T-cell (primary cell): Measurements from ENCODE around the gene RAB36. TPM values are rescaled to one million over a fixed set of nuclear protein-coding genes. Genes with fewer than 3 reads are reported as not detected.

Experiments used
- ATAC-seq, 4 experiments: fragments of 200-7000 bp in 3 of 4; fragments of 150-1000 bp in 1 of 4; cut with Tn5 transposase; replicated peaks in 1 of 4; 1 replicate in 3 of 4; 2 replicates in 1 of 4; pipeline ENCODE4 v1.10.0; 2021; ENCODE audit warnings: moderate library complexity in 3 of 4, mild to moderate bottlenecking in 2 of 4, moderate number of reproducible peaks in 1 of 4
- CTCF ChIA-PET, 2 donors: fragments of 300-600 bp; sonication (Branson Sonifier 250); formaldehyde crosslinking; loops; one replicate each; lab custom pipeline; 2022; ENCODE audit warnings: antibody characterized with exemption in 2 of 2; lab: Charles Lee
- POLR2A ChIA-PET, 2 donors: fragments of 300-600 bp; sonication (Branson Sonifier 250); formaldehyde crosslinking; loops; one replicate each; lab custom pipeline; 2022; ENCODE audit warnings: antibody characterized with exemption in 2 of 2; lab: Charles Lee
- DNase-seq, 35 experiments: peaks; one replicate each; pipeline versions ENCODE4 v3.0.0 to v3.0.0-alpha.2; 2013 to 2023
- H3K27ac ChIP-seq: one replicate; pipeline ENCODE4 v1.5.1; 2013; ENCODE audit warnings: low read length
- H3K27me3 ChIP-seq, 2 experiments: replicated peaks in 1 of 2; 1 replicate in 1 of 2; 2 replicates in 1 of 2; pipeline versions ENCODE4 v1.6.1 to v1.7.0; 2013; ENCODE audit warnings: low read length in 1 of 2, mixed read lengths in 1 of 2; ENCODE audit not compliant: control insufficient read depth in 2 of 2, insufficient read depth in 2 of 2; ENCODE audit errors: extremely low read depth in 1 of 2
- H3K36me3 ChIP-seq, 2 donors: 1 replicate in 1 of 2; 2 replicates in 1 of 2; pipeline versions ENCODE4 v1.6.1 to v1.7.0; 2013; ENCODE audit warnings: low read length in 1 of 2; ENCODE audit not compliant: control insufficient read depth in 2 of 2, insufficient read depth in 1 of 2; ENCODE audit errors: extremely low read depth in 1 of 2
- H3K4me1 ChIP-seq, 2 experiments: 1 replicate in 1 of 2; 2 replicates in 1 of 2; pipeline versions ENCODE4 v1.6.1 to v1.7.0; 2013; ENCODE audit warnings: low read length in 2 of 2, mixed read lengths in 1 of 2; ENCODE audit not compliant: insufficient read depth in 2 of 2, control insufficient read depth in 1 of 2; ENCODE audit errors: extremely low read depth in 1 of 2
- H3K4me3 ChIP-seq, 2 donors: 1 replicate in 1 of 2; 2 replicates in 1 of 2; pipeline versions ENCODE4 v1.5.1 to v1.7.0; 2013; ENCODE audit warnings: mild to moderate bottlenecking in 2 of 2, low read length in 1 of 2, moderate library complexity in 1 of 2; ENCODE audit not compliant: control insufficient read depth in 1 of 2; ENCODE audit errors: extremely low read depth in 1 of 2
- H3K9me3 ChIP-seq: 2 replicates; pipeline ENCODE4 v1.7.0; 2013
- H3K27ac Mint-ChIP-seq, 2 donors: one replicate each; pipeline ENCODE4 v1.8.0; 2020 to 2021; ENCODE audit warnings: mild to moderate bottlenecking in 2 of 2, mixed read lengths in 2 of 2
- H3K27me3 Mint-ChIP-seq, 2 donors: one replicate each; pipeline ENCODE4 v1.8.0; 2021 to 2022; ENCODE audit warnings: mixed read lengths in 2 of 2
- H3K36me3 Mint-ChIP-seq: one replicate; pipeline ENCODE4 v1.8.0; 2021; ENCODE audit warnings: mixed read lengths
- H3K4me1 Mint-ChIP-seq, 3 donors: one replicate each; pipeline ENCODE4 v1.8.0; 2020 to 2022; ENCODE audit warnings: mixed read lengths in 3 of 3, mild to moderate bottlenecking in 1 of 3
- H3K4me3 Mint-ChIP-seq, 3 donors: one replicate each; pipeline ENCODE4 v1.8.0; 2020 to 2022; ENCODE audit warnings: mild to moderate bottlenecking in 3 of 3, mixed read lengths in 3 of 3, moderate library complexity in 3 of 3
- H3K9me3 Mint-ChIP-seq, 3 donors: one replicate each; pipeline ENCODE4 v1.8.0; 2020 to 2022; ENCODE audit warnings: mixed read lengths in 3 of 3
- WGBS: methylation state at CpG from one replicate; pipeline ENCODE4 v1.1.5; 2013; ENCODE audit warnings: missing lambda C conversion rate; ENCODE audit not compliant: insufficient coverage; 5-methylcytosine and 5-hydroxymethylcytosine counted together
- total RNA-seq, 35 experiments: library from RNA in 6 of 35; stranded (reverse) in 6 of 35; fragments of 120-200 nt in 1 of 35; gene quantifications; one replicate each; pipeline versions ENCODE4 v1.2.1 to v1.2.4 and lab custom pipeline; 2013 to 2026

RAB36 gene
- total RNA-seq, 5 donors from 2014 or later (not counting 1 experiment from before 2014, with no cell fraction given), result 0.18 to 1.8 (median 0.47) TPM

- WGBS, result 80% methylated on average over 13 of the region's 14 CpGs
- Histone ChIP-seq H3K27ac (no peak overlapping the region), H3K4me3 (no peak overlapping the region), H3K9me3 (no peaks in the 10 kb centered on the region), H3K36me3 (no peaks in the 10 kb centered on the region), H3K27me3 (no peaks in the 10 kb centered on the region), H3K4me1 (no peaks in the 10 kb centered on the region)
- H3K9me3 Mint-ChIP-seq, result no peaks in the 10 kb centered on the region
- no peak overlapping the region for H3K27ac Mint-ChIP-seq
- H3K4me1 Mint-ChIP-seq, result no peaks in the 10 kb centered on the region
- ChIA-PET POLR2A (no interaction called here), CTCF (interaction anchor here in 1 of 2 donors (0.5 kb wide), 1 partner anchor 22 kb away, joined by 4 read pairs; no protein-coding TSS in a partner anchor)
- H3K27me3 Mint-ChIP-seq, result no peaks in the 10 kb centered on the region
- no peak for DNase-seq
- no peaks in the 10 kb centered on the region for H3K36me3 Mint-ChIP-seq
- no peak for ATAC-seq
- no peak overlapping the region for H3K4me3 Mint-ChIP-seq
Measured at GRCh38 chr22:23113067-23113846, 32.0 kb upstream of the RAB36 start.

GRCh38 chr22:23113847-23114720, 31.2 kb upstream of the RAB36 start:
- Mint-ChIP-seq H3K36me3 (no peaks in the 10 kb centered on the region), H3K9me3 (no peaks in the 10 kb centered on the region), H3K27ac (no peak overlapping the region), H3K4me3 (no peak overlapping the region), H3K4me1 (peaks cover under 1 to 3% (median 2%) of the 10 kb centered on the region in 3 donors), H3K27me3 (no peaks in the 10 kb centered on the region)
- Histone ChIP-seq H3K4me3 (no peak overlapping the region), H3K27ac (no peak overlapping the region), H3K36me3 (no peaks in the 10 kb centered on the region), H3K27me3 (no peaks in the 10 kb centered on the region), H3K4me1 (peaks cover 0 to 5% of the 10 kb centered on the region in 2 experiments), H3K9me3 (no peaks in the 10 kb centered on the region)
- POLR2A ChIA-PET, result no interaction called here
- CTCF ChIA-PET, result interaction anchor here in 1 of 2 donors (0.5 kb wide), 1 partner anchor 21 kb away, joined by 4 read pairs; no protein-coding TSS in a partner anchor
- DNase-seq (no peak), ATAC-seq (no peak)
- WGBS, result 84% methylated on average over 16 of the region's 18 CpGs

GRCh38 chr22:23114721-23115020, 30.6 kb upstream of the RAB36 start:
- ATAC-seq (no peak), DNase-seq (no peak)
- Mint-ChIP-seq H3K27me3 (no peaks in the 10 kb centered on the region), H3K9me3 (no peaks in the 10 kb centered on the region), H3K36me3 (no peaks in the 10 kb centered on the region), H3K4me1 (peaks cover 6 to 9% (median 8%) of the 10 kb centered on the region in 3 donors), H3K27ac (no peak overlapping the region), H3K4me3 (no peak overlapping the region)
- ChIA-PET CTCF (no interaction called here), POLR2A (no interaction called here)
- Histone ChIP-seq H3K4me3 (no peak overlapping the region), H3K36me3 (no peaks in the 10 kb centered on the region), H3K4me1 (peaks cover under 1 to 11% of the 10 kb centered on the region in 2 experiments), H3K27me3 (no peaks in the 10 kb centered on the region), H3K9me3 (no peaks in the 10 kb centered on the region), H3K27ac (no peak overlapping the region)
- no CpG with 5 or more reads among the region's 2 CpGs for WGBS

GRCh38 chr22:23115369-23115768, 29.9 kb upstream of the RAB36 start:
- Mint-ChIP-seq H3K4me3 (no peak overlapping the region), H3K4me1 (peaks cover 11 to 16% (median 11%) of the 10 kb centered on the region in 3 donors), H3K36me3 (no peaks in the 10 kb centered on the region), H3K27me3 (no peaks in the 10 kb centered on the region), H3K9me3 (no peaks in the 10 kb centered on the region), H3K27ac (no peak overlapping the region)
- peaks cover 0 to 5% of the 10 kb centered on the region in 2 experiments for H3K27me3 ChIP-seq
- no peak overlapping the region for H3K27ac ChIP-seq
- no peak for ATAC-seq
- H3K4me3 ChIP-seq, result no peak overlapping the region
- no peaks in the 10 kb centered on the region for H3K36me3 ChIP-seq
- WGBS, result 88% methylated on average over 3 of the region's 7 CpGs
- peaks cover 6 to 18% of the 10 kb centered on the region in 2 experiments for H3K4me1 ChIP-seq
- CTCF ChIA-PET, result no interaction called here
- H3K9me3 ChIP-seq, result no peaks in the 10 kb centered on the region
- DNase-seq, result no peak
- POLR2A ChIA-PET, result no interaction called here

- H3K27me3 Mint-ChIP-seq, result no peaks in the 10 kb centered on the region
- peaks cover 0 to 6% of the 10 kb centered on the region in 2 experiments for H3K27me3 ChIP-seq
- ATAC-seq (no peak), DNase-seq (no peak)
- 78% methylated on average over 18 of the region's 18 CpGs for WGBS
- no peak overlapping the region for H3K27ac Mint-ChIP-seq
- H3K36me3 Mint-ChIP-seq, result no peaks in the 10 kb centered on the region
- no peak overlapping the region for H3K27ac ChIP-seq
- H3K9me3 ChIP-seq, result no peaks in the 10 kb centered on the region
- no peak overlapping the region for H3K4me3 ChIP-seq
- peaks cover 11 to 22% (median 14%) of the 10 kb centered on the region in 3 donors for H3K4me1 Mint-ChIP-seq
- H3K4me3 Mint-ChIP-seq, result no peak overlapping the region
- POLR2A ChIA-PET, result no interaction called here
- CTCF ChIA-PET, result interaction anchor here in 1 of 2 donors (0.6 kb wide), 1 partner anchor 161 kb away, joined by 4 read pairs; no protein-coding TSS in a partner anchor
- H3K4me1 ChIP-seq, result peaks cover 6 to 18% of the 10 kb centered on the region in 2 experiments
- H3K36me3 ChIP-seq, result no peaks in the 10 kb centered on the region
- no peaks in the 10 kb centered on the region for H3K9me3 Mint-ChIP-seq
Measured at GRCh38 chr22:23115825-23116494, 29.3 kb upstream of the RAB36 start.
